GM19025 (cell line): ENCODE measurements around the gene CGAS.
"Not testable (repeated sequence)": the region's sequence is repeated elsewhere in the genome, so short reads cannot be mapped to it uniquely, and the experiment has no call there.

Experiments
- ATAC-seq: cut with Tn5 transposase; IDR thresholded peaks from one replicate; pipeline ENCODE4 v1.9.1; 2021; ENCODE audit warnings: mild to moderate bottlenecking, low read depth, moderate library complexity; ENCODE audit not compliant: unreplicated experiment

CGAS gene

DNA sequence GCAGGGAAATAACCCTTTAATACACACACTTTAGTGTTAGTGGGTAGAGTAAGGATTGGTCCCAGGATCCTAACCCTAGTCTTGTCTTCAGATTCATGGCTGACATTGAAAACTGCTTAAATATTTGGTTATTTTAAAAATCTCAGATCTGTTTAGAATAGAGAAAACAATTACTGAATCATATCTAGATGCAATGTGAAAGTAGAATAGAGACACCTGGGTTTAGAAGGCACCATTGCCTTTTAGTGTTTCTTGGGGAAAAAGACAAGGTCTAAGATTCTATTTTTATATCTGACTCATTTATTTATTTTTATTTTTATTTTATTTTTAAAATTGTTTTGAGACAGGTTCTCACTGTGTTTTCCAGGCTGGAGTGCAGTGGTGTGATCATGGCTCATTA, 51.4 kb downstream of the CGAS start:
- ATAC-seq, result no peak

- ATAC-seq, result no peak
These were observed 56.2 kb downstream of the CGAS start for GRCh38 chr6:73395875-73396274.

DNA sequence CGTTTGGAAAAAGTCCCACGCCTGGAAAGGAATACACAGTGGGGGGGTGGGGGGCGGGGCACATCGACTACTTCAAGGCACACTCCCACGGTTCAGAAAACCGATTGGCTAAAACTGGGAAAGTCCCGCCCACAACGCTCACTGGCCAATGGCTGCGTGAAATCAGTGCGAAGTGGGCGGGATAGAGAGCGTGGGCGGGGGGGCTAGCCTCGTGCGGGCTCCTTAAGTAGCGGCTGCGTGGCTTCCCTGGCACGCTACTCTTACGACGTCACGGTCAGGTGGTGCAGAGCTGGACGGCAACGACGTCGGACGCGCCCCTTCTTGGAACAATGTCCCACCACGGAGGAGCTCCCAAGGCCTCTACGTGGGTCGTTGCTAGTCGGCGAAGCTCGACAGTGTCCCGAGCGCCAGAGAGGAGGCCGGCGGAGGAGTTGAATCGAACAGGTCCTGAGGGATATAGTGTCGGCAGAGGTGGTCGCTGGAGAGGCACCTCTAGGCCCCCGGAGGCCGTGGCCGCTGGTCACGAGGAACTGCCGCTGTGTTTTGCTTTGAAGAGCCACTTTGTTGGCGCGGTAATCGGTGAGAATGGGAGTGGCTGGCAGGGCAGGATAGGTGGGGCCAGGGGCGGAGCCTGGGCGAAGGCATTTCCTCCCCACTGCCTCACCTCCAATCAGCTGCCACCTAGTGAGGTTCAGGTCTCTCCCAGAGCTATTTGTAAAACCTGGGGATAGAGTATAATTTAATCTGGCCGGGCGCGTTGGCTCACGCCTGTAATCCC, 57.3 kb downstream of the CGAS start, which contains the start of gene DDX43:
Gene DDX43 (plus strand): TSS at position 252 of the 778 bp plus-strand sequence. CDS start 78 bp downstream, at position 330.
- ATAC-seq, result no peak

GRCh38 chr6:73393278-73393677, 58.8 kb downstream of the CGAS start:
- no peak for ATAC-seq

DNA sequence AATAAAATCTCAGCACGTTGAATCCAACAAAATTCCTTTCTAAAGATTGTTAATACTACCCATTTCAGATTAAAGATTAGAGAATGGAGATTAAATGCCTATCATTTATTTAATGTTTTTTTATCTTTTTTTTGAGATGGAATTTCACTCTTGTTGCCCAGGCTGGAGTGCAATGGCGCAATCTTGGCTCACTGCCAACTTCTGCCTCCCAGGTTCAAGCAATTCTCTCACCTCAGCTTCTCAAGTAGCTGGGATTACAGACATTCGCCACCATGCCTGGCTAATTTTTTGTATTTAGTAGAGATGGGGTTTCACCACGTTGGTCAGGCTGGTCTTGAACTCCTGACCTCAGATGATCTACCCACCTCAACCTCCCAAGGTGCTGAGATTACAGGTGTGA, 59.9 kb downstream of the CGAS start:
- not testable (repeated sequence) for ATAC-seq

DNA sequence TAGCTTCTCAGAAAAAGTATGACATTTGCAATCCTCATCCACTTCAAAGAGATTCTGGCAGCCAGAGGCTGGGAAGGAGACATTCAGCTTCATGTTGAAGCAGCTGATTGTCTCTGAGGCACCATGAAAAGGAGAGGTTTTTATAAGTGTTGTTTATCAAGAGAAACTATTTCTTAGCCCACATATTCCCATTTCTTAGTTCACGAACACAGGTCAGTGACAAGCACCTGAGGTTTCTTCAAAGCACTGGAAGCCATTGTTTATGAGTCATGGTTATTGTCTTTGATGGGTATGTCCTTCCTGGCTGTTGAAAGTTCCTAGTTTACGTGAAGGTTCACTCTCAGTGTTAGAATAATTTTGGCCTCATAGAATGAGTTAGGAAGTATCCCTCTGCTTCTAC, 60.4 kb downstream of the CGAS start:
- no peak for ATAC-seq

GRCh38 chr6:73389854-73390253, 62.2 kb downstream of the CGAS start:
- no peak for ATAC-seq

- peak; percentile 77 for ATAC-seq
These were observed 63.1 kb downstream of the CGAS start for GRCh38 chr6:73388800-73389512.

DNA sequence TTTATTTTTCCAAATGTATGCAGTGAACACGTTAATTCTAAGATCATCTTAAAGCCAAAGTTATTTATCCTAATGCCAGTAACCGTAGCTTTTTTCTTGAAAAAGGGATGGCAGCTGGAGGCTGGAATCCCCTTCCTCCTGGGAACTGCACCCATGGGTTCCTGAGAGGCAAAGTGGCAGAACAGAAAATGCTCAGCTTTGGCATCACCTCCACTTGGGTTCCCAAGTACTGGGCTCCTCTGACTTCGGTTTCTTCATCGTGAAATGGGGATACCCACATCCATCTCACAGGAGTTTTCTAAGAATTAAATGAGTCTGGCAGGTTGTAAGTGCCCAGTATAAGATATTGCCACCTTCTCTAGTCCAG, 63.7 kb downstream of the CGAS start:
- ATAC-seq, result peak; percentile 27

GRCh38 chr6:73382462-73383113, 69.5 kb downstream of the CGAS start:
- ATAC-seq, result no peak

GRCh38 chr6:73381531-73381930, 70.6 kb downstream of the CGAS start:
- not testable (repeated sequence) for ATAC-seq

GRCh38 chr6:73377225-73377624, 74.9 kb downstream of the CGAS start:
- no peak for ATAC-seq

DNA sequence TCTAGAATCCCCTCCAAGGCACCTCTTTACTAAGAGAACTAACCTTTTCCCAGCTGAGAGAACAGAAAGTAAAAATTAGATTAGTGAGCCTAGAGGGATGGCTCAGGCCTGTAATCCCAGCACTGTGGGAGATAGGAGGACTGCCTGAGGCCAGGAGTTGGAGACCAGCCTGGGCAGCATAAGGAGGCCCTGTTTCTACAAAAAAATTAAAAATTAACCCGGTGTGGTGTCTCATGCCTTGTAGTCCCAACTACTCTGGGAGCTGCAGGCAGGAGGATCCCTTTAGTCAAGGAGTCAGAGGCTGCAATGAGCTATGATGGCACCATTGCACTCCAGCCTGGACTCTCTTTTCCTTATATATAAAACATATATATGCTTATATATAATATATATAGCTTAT, 76.9 kb downstream of the CGAS start:
- no peak for ATAC-seq
